Dermis blood vessel endothelial cell (primary cell): ENCODE measurements around the gene AKAP13. TPM values are rescaled to one million over a fixed set of nuclear protein-coding genes. Genes with fewer than 3 reads are reported as not detected.
"Not testable (repeated sequence)": the region's sequence is repeated elsewhere in the genome, so short reads cannot be mapped to it uniquely, and the experiment has no call there.

Source experiments
- DNase-seq: peaks from one replicate; pipeline ENCODE4 v3.0.0; 2010
- total RNA-seq: library from RNA; depleted of rRNA; stranded (reverse); fragments of >200 nt; gene quantifications from 2 replicates; pipeline ENCODE4 v1.2.3, GENCODE V29; 2014

AKAP13 gene
- total RNA-seq, 1 donor from 2014 or later: 77.4 TPM

- peak; percentile 70 for DNase-seq
Observed at GRCh38 chr15:85500729-85501128, 120.3 kb downstream of the AKAP13 start.

- no peak for DNase-seq
Observed at GRCh38 chr15:85501574-85501973, 121.2 kb downstream of the AKAP13 start.

- DNase-seq: no peak
Observed at GRCh38 chr15:85503151-85503799, 122.9 kb downstream of the AKAP13 start.

GRCh38 chr15:85504749-85505676, 124.6 kb downstream of the AKAP13 start:
- peak; percentile 84 for DNase-seq

- no peak for DNase-seq
Observed at GRCh38 chr15:85507114-85507513, 126.7 kb downstream of the AKAP13 start.

- no peak for DNase-seq
Observed at GRCh38 chr15:85509973-85510372, 129.6 kb downstream of the AKAP13 start.

GRCh38 chr15:85514413-85514812, 134.0 kb downstream of the AKAP13 start:
- DNase-seq: no peak

- no peak for DNase-seq
Observed at GRCh38 chr15:85515212-85515611, 134.8 kb downstream of the AKAP13 start.

- DNase-seq: no peak
Observed at GRCh38 chr15:85517086-85517485, 136.7 kb downstream of the AKAP13 start.

GRCh38 chr15:85518979-85519761, 138.8 kb downstream of the AKAP13 start:
- no peak for DNase-seq

GRCh38 chr15:85520650-85521049, 140.2 kb downstream of the AKAP13 start:
- no peak for DNase-seq

- no peak for DNase-seq
Observed at GRCh38 chr15:85523530-85523929, 143.1 kb downstream of the AKAP13 start.

GRCh38 chr15:85525755-85526154, 145.4 kb downstream of the AKAP13 start:
- no peak for DNase-seq

GRCh38 chr15:85527895-85528294, 147.5 kb downstream of the AKAP13 start:
- peak; percentile 94 for DNase-seq

- DNase-seq: no peak
Observed at GRCh38 chr15:85530079-85530478, 149.7 kb downstream of the AKAP13 start.

GRCh38 chr15:85531083-85531482, 150.7 kb downstream of the AKAP13 start:
- DNase-seq: no peak

GRCh38 chr15:85532689-85533088, 152.3 kb downstream of the AKAP13 start:
- DNase-seq: no peak

GRCh38 chr15:85534031-85534430, 153.6 kb downstream of the AKAP13 start:
- DNase-seq: no peak

GRCh38 chr15:85535533-85536330, 155.3 kb downstream of the AKAP13 start:
- DNase-seq: not testable (repeated sequence)

GRCh38 chr15:85536341-85536740, 155.9 kb downstream of the AKAP13 start:
- no peak for DNase-seq

GRCh38 chr15:85539491-85539890, 159.1 kb downstream of the AKAP13 start:
- no peak for DNase-seq

- no peak for DNase-seq
Observed at GRCh38 chr15:85540085-85540797, 159.8 kb downstream of the AKAP13 start.
